Measurements from ENCODE around the gene COL18A1.

- no peak for TF ChIP-seq POLR2A (IDR thresholded peaks at IDR 0.05)
- TF ChIP-seq POLR2AphosphoS5 (IDR thresholded peaks at IDR 0.05), result no peak
Observed at GRCh38 chr21:45383111-45383614, 21.8 kb upstream of the COL18A1 start.
